ENCODE data around the gene C10orf67.

GRCh38 chr10:23197416-23197861 is 147.2 kb downstream of the C10orf67 start:
- no peak for TF ChIP-seq CBX3 (IDR thresholded peaks at IDR 0.05; ENCODE audit: borderline replicate concordance in 1 of 2, low read length in 2 of 2)
- TF ChIP-seq ZNF830 (CRISPR knock-in tag; IDR thresholded peaks at IDR 0.05), result no peak
- TF ChIP-seq MTA3 (IDR thresholded peaks at IDR 0.05; ENCODE audit: borderline replicate concordance), result no peak
- no peak for TF ChIP-seq SRSF1 (IDR thresholded peaks at IDR 0.05; ENCODE audit: low read depth, low read length)
- no peak for TF ChIP-seq ZNF311 (CRISPR knock-in tag; IDR thresholded peaks at IDR 0.05)

All from K562 (cell line).